ENCODE results near the gene MTMR2. TPM values are rescaled to one million over a fixed set of nuclear protein-coding genes. Genes with fewer than 3 reads are reported as not detected.

The MTMR2 gene
- total RNA-seq, 2 experiments from 2014 or later: 36.9 to 37.8 TPM

DNA sequence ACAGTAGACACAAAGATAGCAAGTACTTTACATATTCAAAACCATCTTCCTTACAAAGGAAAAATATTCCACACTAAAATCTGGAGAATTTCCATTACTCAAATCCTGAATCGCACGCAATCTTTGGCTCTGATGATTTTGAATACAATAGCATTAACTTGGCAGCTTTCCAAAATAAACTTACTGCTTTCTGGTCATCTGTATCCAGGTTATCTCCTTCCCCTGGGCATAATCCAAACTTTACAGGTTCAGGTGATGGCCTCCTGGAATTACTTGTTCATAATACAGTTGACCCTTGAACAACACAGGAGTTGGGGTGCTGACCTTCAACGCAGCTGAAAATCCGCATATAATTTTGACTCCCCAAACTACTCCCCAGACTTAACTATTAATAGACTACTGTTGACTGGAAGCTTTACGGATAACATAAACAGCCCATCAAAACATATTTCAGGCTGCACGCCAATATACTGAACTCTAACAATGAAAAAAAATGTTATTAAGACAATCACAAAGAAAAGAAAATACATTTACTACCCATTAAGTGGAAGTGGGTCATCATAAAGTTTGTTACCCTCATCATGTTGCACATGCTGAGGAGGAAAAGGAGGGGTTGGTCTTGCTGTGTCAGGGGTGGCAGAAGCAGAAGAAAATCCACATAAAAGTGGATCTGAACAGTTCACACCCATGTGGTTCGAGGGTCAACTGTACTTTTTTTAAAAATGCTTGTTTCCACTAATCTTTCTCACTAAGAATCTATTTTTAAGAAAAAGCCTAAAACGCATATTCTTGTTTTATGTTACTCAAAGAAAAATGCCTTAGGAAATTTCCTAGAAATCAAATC, 6.5 kb downstream of the MTMR2 start:
- no peak overlapping the region for H3K4me3 Mint-ChIP-seq
- peaks cover 31% of the 10 kb centered on the region for H3K4me1 Mint-ChIP-seq (ENCODE audit: low read depth)
- intact Hi-C loops (cut with micrococcal nuclease): no loop called here
- H3K36me3 Mint-ChIP-seq: peaks cover 5% of the 10 kb centered on the region
- H3K27ac Mint-ChIP-seq: no peak overlapping the region
- H3K27me3 Mint-ChIP-seq: no peaks in the 10 kb centered on the region
- no peaks in the 10 kb centered on the region for H3K9me3 Mint-ChIP-seq
- CTCF ChIA-PET: no interaction called here
- POLR2A ChIA-PET: no interaction called here
- DNase-seq: no peak

DNA sequence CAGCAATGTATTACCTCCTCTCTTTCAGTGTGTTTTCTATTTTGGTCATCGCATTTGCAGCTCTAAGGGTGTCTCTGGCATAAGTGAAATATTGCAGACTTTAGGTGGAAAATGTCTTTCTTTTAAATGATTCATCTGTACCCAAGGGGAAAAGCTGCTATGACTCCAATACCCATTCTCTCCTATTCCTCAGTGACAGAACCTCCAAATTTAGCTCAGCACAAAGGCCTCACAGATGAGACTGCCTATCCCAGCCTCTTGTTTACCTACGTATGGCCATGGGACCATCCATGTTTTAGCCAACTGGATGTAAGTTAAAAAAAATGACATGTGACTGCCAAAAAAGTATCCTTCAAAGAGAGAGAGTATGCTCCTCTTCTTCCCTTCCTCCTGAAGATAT, 7.9 kb downstream of the MTMR2 start:
- peaks cover 7% of the 10 kb centered on the region for H3K36me3 Mint-ChIP-seq
- no peaks in the 10 kb centered on the region for H3K9me3 Mint-ChIP-seq
- POLR2A ChIA-PET: no interaction called here
- H3K27ac Mint-ChIP-seq: no peak overlapping the region
- H3K27me3 Mint-ChIP-seq: no peaks in the 10 kb centered on the region
- CTCF ChIA-PET: no interaction called here
- H3K4me3 Mint-ChIP-seq: no peak overlapping the region
- peaks cover 30% of the 10 kb centered on the region for H3K4me1 Mint-ChIP-seq (ENCODE audit: low read depth)
- DNase-seq: no peak
- intact Hi-C loops (cut with micrococcal nuclease): no loop called here

DNA sequence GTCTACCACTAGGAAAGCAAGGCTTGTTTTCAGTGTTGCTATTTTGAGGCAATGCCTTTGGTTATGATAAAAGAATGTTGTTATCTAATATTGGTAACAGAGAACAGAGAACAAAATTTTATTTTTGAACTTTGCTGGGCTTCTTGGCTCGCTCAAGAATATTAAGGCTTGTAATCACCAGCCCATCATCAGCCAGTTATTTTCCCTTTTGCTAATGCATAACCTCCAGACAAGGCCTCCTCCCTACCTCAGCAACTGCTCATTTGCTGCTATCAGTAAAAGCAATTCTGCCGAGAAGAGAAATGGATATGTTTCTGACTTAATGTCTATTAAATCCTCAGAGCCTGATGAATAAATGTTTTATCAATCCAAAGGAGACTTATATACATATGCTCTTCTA, 8.9 kb downstream of the MTMR2 start:
- CTCF ChIA-PET: no interaction called here
- no peak for DNase-seq
- POLR2A ChIA-PET: no interaction called here
- H3K36me3 Mint-ChIP-seq: peaks cover 8% of the 10 kb centered on the region
- intact Hi-C loops (cut with micrococcal nuclease): no loop called here
- H3K27ac Mint-ChIP-seq: no peak overlapping the region
- H3K4me1 Mint-ChIP-seq (ENCODE audit: low read depth): peaks cover 27% of the 10 kb centered on the region
- H3K4me3 Mint-ChIP-seq: no peak overlapping the region
- H3K27me3 Mint-ChIP-seq: no peaks in the 10 kb centered on the region
- H3K9me3 Mint-ChIP-seq: no peaks in the 10 kb centered on the region

DNA sequence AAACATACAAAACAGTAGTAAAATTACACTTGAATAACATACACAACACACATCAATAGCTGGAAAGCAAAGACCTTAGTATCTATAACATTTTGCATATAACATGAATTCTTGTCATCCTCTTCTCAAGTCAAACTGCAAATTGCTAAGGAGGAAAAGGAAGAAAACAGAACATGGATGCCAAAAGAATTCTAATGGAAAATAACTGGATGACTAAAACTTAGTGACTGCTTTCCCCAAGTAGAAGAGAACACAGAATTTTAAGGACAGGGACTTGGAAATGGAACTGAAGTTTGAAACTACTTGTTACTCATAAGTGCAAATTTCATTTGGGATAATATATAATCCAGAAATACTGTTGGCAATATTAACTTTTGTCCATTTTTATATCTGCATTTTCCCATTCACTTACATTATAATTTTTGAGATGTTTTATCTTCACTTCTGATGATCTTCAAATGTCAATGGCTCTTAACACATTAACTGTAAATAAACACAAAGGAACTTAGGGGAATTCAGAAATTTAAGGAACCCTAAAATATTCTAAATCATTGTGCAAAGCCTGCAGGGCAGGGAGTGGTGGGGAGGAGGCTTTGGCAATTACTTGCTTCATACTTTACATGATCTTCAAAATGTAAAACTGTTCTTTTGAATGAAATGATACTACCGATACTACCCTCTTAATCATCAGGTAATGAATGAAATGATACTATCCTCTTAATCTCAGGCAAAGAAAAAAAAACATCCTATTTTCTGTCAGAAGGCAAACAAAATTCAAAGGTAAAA, 9.9 kb downstream of the MTMR2 start:
- intact Hi-C loops (cut with micrococcal nuclease): loop anchor here (5.0 kb wide), 1 partner anchor 37 kb away; no protein-coding TSS in a partner anchor
- no peaks in the 10 kb centered on the region for H3K27me3 Mint-ChIP-seq
- H3K4me3 Mint-ChIP-seq: no peak overlapping the region
- ChIA-PET POLR2A (no interaction called here), CTCF (no interaction called here)
- DNase-seq: no peak
- peaks cover 8% of the 10 kb centered on the region for H3K36me3 Mint-ChIP-seq
- peaks cover 27% of the 10 kb centered on the region for H3K4me1 Mint-ChIP-seq (ENCODE audit: low read depth)
- no peaks in the 10 kb centered on the region for H3K9me3 Mint-ChIP-seq
- H3K27ac Mint-ChIP-seq: no peak overlapping the region

DNA sequence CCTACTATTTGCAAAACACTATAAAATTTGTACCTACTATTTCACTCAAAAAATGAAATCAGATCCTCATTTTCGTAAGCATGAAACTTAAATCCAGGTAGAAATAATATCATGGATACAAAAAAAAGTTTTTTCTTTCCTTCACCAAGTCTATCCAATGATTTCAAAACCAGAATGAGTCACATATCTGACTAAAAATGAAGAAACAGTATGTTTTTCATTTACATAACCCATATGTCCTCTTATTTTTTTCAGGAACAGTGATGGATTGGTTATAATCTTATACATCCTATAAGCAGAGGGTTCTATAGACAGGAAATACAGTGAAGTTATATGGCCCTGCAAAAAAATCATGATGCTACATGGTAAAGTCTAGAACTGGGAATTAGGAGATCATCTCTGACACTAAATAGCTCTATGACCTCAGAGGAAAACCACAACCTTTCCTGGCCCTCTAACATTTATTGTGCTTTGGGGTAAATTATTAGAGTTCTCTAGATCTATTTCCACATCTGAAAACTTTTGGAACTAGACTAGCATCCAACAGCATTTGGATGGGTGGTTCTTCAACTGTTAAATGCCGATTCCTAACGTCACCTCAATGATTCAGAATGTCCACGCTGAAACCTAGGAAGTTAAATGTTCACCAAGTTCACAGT, 10.9 kb downstream of the MTMR2 start:
- Mint-ChIP-seq H3K9me3 (no peaks in the 10 kb centered on the region), H3K4me1 (ENCODE audit: low read depth) (peaks cover 32% of the 10 kb centered on the region), H3K4me3 (no peak overlapping the region), H3K27me3 (no peaks in the 10 kb centered on the region), H3K27ac (no peak overlapping the region), H3K36me3 (peaks cover 8% of the 10 kb centered on the region)
- ChIA-PET CTCF (interaction anchor here (1.4 kb wide), 1 partner anchor 76 kb away, joined by 3 read pairs; no protein-coding TSS in a partner anchor), POLR2A (no interaction called here)
- intact Hi-C loops (cut with micrococcal nuclease): loop anchor here (5.0 kb wide), 1 partner anchor 36 kb away; no protein-coding TSS in a partner anchor
- DNase-seq: no peak

DNA sequence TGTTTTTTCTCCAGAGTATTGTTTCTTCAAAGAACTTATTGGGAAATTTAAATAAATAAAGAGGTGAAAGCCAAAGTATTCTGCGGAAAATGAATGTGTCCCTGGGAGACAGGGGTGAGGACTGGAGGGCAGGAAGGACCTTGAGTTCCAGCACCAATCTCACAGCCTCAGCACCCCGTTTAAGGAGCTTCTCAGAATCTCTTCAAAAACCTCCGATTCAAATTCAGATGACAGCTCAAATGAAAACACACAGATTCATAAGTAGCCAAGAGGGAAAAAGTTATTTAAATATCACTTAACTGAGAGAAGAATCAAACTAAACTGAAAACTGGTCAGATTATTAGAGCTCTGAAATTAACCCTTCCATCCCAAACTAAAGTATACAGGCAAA, 12.5 kb downstream of the MTMR2 start:
- POLR2A ChIA-PET: no interaction called here
- intact Hi-C loops (cut with micrococcal nuclease): loop anchor here (5.0 kb wide), 1 partner anchor 34 kb away; no protein-coding TSS in a partner anchor
- H3K4me1 Mint-ChIP-seq (ENCODE audit: low read depth): peaks cover 32% of the 10 kb centered on the region
- no peak overlapping the region for H3K4me3 Mint-ChIP-seq
- no peaks in the 10 kb centered on the region for H3K9me3 Mint-ChIP-seq
- no peak for DNase-seq
- no peaks in the 10 kb centered on the region for H3K27me3 Mint-ChIP-seq
- H3K27ac Mint-ChIP-seq: no peak overlapping the region
- CTCF ChIA-PET: no interaction called here
- H3K36me3 Mint-ChIP-seq: peaks cover 5% of the 10 kb centered on the region

DNA sequence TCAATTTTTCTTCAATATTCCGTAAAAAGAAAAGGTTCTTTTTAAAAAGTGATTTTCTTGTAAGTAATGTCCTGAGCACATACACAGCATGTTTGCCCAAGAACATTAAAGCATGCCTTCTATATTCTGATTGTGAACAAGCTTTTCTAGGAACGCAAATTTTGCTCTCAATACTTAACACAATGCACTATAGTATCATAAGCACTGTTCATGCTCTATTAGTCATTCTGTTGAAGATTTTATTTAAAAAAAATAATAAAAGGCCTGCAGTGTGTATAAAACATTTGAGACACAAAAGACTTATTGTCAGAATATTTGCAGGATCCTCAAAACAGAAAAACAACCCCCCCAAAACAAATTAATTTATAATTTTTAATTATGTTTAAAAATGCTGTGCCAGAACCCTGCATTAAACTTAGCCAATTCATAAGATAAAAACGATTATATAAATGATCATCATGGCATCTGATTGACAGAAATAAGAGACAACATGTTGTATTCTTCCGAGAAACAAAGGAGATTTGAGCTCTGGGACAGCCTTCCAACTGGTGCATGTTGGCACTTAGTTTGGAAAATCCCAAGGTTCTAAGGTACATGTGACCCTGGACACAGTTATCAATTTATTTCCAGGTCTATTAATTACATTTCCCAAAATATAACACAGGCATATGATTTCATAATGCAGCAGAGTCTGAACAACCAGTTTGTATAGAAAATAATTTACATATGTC, 13.1 kb downstream of the MTMR2 start:
- POLR2A ChIA-PET: no interaction called here
- Mint-ChIP-seq H3K9me3 (no peaks in the 10 kb centered on the region), H3K36me3 (peaks cover 5% of the 10 kb centered on the region), H3K27me3 (no peaks in the 10 kb centered on the region), H3K4me3 (no peak overlapping the region), H3K27ac (no peak overlapping the region), H3K4me1 (ENCODE audit: low read depth) (peaks cover 28% of the 10 kb centered on the region)
- no peak for DNase-seq
- CTCF ChIA-PET: no interaction called here
- intact Hi-C loops (cut with micrococcal nuclease): loop anchor here (5.0 kb wide), 1 partner anchor 34 kb away; no protein-coding TSS in a partner anchor

DNA sequence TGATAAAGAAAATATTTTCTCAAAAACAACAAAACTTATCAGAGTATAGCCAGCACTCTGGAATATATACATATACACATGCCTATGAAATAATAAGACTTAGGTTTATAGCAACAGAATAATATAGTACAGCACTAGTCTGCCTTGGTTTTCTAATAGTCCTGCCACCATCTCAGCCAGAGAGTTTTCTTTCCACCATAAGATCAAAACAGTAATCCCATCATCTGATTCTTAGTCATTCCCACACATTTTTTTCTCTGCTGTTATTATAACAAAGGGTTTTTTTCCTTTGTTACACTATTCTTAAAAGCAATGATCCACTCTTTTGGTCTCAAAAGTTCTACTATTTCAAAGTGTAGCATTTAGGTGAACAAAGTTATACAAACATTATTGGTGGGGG, 15.1 kb downstream of the MTMR2 start:
- no peaks in the 10 kb centered on the region for H3K27me3 Mint-ChIP-seq
- no peak overlapping the region for H3K27ac Mint-ChIP-seq
- H3K9me3 Mint-ChIP-seq: no peaks in the 10 kb centered on the region
- peaks cover 20% of the 10 kb centered on the region for H3K4me1 Mint-ChIP-seq (ENCODE audit: low read depth)
- no peak overlapping the region for H3K4me3 Mint-ChIP-seq
- ChIA-PET CTCF (no interaction called here), POLR2A (interaction anchor here (0.7 kb wide), 1 partner anchor 348 kb away, joined by 3 read pairs; no protein-coding TSS in a partner anchor)
- intact Hi-C loops (cut with micrococcal nuclease): no loop called here
- peaks cover 3% of the 10 kb centered on the region for H3K36me3 Mint-ChIP-seq
- DNase-seq: no peak

DNA sequence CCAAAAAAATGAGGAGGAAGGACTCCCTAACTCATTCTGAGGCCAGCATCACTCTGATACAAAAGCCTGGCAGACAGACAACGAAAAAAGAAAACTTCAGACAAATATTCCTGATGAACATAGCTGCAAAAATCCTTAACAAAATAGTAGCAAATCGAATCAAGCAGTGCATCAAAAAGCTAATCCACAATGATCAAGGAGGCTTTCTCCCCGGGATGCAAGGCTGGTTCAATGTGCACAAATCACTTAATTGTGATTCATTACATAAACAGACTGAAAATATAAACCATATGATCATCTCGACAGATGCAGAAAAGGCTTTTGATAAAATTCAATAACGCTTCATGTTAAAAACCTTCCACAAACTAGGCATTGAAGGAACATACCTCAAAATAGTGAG, 16.4 kb downstream of the MTMR2 start:
- ChIA-PET CTCF (no interaction called here), POLR2A (no interaction called here)
- Mint-ChIP-seq H3K4me1 (ENCODE audit: low read depth) (peaks cover 10% of the 10 kb centered on the region), H3K4me3 (no peak overlapping the region), H3K9me3 (no peaks in the 10 kb centered on the region), H3K27ac (no peak overlapping the region), H3K36me3 (peaks cover 3% of the 10 kb centered on the region), H3K27me3 (no peaks in the 10 kb centered on the region)
- DNase-seq: no peak
- intact Hi-C loops (cut with micrococcal nuclease): no loop called here

DNA sequence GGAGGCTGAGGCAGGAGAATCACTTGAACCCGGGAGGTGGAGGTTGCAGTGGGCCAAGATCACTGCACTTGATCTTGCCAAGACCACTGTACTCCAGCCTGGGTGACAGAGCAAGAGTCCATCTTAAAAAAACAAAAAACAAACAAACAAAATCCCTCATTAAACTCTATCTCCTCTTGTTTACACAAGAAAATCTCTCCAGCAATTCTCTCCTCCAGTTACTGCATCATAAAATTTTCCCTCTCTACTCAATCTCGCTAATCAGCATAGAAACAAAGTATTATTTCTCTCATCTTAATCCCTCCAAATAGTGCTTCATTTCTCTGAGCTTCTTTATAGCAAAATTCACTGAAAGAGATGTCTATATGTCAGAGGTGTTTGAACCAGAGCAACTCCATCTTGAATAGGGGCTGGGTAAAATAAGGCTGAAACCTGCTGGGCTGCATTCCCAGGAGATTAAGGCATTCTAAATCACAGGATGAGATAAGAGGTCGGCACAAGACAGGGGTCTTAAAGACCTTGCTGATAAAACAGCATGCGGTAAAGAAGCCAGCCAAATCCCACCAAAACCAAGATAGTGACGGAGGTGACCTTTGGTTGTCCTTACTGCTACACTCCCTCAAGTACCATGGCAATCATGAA, 19.8 kb downstream of the MTMR2 start:
- ChIA-PET POLR2A (no interaction called here), CTCF (no interaction called here)
- H3K27ac Mint-ChIP-seq: no peak overlapping the region
- DNase-seq: no peak
- no peaks in the 10 kb centered on the region for H3K27me3 Mint-ChIP-seq
- H3K4me3 Mint-ChIP-seq: no peak overlapping the region
- peaks cover 5% of the 10 kb centered on the region for H3K4me1 Mint-ChIP-seq (ENCODE audit: low read depth)
- no peaks in the 10 kb centered on the region for H3K9me3 Mint-ChIP-seq
- intact Hi-C loops (cut with micrococcal nuclease): no loop called here
- H3K36me3 Mint-ChIP-seq: no peaks in the 10 kb centered on the region

DNA sequence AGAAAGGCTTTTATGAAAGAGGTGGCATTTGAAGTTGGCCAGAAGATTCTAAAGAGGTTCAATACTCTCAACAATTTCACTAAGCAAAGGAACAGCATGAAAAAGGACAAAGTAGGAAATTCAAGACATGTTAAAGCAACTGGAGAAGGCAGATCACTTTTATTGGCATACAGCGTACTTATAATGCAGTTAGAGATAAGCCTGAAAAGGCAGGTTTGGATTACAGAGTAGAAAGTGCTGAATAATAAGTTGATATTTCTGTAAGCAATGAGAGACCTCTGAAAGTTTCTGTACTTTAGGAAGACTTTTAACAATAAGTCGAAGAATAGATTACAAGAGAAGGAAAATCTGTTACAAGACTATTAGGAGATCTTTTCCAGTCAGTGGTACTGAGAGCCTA, 25.1 kb downstream of the MTMR2 start:
- Mint-ChIP-seq H3K27ac (no peak overlapping the region), H3K4me3 (no peak overlapping the region), H3K27me3 (no peaks in the 10 kb centered on the region), H3K4me1 (ENCODE audit: low read depth) (no peaks in the 10 kb centered on the region), H3K9me3 (no peaks in the 10 kb centered on the region), H3K36me3 (peaks cover 2% of the 10 kb centered on the region)
- ChIA-PET POLR2A (no interaction called here), CTCF (no interaction called here)
- DNase-seq: no peak
- intact Hi-C loops (cut with micrococcal nuclease): no loop called here
